GM19455 (cell line): ENCODE results near the gene SOS1.

Experiments
- ATAC-seq: cut with Tn5 transposase; IDR thresholded peaks from one replicate; pipeline ENCODE4 v1.9.1; 2021; ENCODE audit not compliant: unreplicated experiment

Gene SOS1

DNA sequence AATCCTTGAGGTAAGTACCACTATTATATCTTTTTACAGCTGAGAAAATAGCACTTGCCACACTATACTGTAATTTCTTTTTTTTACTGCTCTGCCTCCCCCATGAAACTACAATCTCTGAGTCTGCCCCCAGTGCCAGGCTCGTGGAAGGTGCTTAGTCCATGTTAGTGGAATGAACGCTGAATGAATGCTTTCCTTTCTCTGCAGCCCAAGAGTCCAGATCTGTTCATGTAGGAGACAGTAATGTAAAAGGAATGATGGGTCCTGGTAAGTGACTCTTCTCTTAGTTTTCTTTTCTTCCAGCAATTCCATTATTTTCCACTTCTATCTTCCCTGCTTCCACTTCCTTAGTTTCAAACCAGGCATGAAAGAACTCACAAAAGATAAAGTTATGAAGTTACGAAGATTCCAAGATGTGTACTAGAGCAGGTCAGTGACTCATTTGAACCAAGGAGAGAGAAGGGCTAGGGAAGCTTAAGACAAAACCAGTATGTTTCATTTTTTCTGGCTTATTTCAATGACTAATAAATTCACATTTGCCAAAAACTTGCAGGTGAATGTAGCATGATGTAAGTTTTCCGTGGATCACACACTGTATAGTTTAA, 185.2 kb downstream of the SOS1 start:
- no peak for ATAC-seq

DNA sequence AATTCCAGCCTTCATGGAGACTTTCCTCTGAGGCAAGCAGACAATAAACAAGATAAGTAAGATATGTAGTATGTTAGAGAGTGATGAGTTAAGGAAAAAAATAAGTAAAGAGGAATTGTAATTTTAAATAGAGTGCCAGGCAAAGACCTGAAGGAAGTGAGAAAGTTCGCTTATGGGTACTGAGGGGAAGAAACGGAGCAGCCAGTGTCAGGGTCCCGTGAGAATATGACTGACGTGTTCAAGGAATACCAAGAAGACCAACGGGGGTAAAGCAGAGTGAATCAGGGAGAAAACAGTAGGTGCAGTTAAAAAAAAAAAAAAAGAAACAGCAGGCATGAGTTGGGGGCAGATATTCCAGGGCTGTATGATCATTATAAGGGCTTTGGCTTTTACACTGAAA, 186.1 kb downstream of the SOS1 start:
- no peak for ATAC-seq

DNA sequence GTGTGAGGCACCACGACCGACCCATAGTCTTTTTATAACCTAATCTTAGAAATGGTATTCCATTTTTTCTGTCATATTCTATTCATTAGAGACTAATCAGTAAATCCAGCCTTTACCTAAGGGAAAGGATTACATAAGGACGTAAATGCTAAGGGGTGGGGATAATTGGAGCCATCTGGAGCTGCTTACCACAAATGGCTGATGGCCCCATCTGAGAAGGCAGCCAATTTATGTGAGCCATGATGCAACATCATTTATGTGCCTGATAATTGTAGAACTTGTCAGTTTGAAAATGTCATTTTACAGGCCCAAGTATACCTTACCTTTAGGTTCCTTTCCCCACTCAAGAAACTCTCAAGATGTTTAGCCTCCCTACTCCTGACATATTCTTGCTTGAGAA, 187.2 kb downstream of the SOS1 start:
- no peak for ATAC-seq

DNA sequence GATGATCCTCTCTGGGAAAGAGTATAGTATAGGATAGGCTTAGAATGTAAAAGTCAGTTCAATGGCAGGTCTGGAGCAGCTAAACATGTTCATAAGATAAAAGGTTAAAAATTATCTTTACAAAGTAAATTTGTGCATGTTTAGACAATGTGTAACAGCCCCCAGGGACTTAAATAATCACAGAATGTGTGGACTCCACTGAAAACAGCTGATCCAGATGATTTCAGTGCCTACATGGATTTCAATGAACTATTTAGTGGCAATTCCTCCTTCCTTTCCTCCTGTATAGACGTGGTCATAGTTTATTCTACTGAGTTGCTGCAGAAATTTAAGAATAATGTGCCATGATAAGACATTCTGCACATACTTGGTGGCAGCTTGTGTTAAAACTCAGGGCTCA, 188.3 kb downstream of the SOS1 start:
- ATAC-seq, result no peak
